GM12878 (cell line): Measurements from ENCODE around the gene IRS2. TPM values are rescaled to one million over a fixed set of nuclear protein-coding genes. Genes with fewer than 3 reads are reported as not detected.

Experiments used
- MEF2A ChIP-seq: IDR thresholded peaks from 2 replicates; pipeline ENCODE4 v1.6.1; 2011; ENCODE audit warnings: low read depth, mild to moderate bottlenecking, low read length, moderate library complexity; ENCODE audit not compliant: insufficient read depth
- ZNF622 ChIP-seq: fragments of 450-650 bp; IDR thresholded peaks from 2 replicates; pipeline ENCODE4 v1.6.1; 2017; ENCODE audit warnings: mild to moderate bottlenecking, inconsistent platforms
- polyA plus RNA-seq, 11 experiments: library from polyadenylated mRNA; depleted of rRNA in 4 of 11; unstranded in 6 of 11; stranded (reverse) in 5 of 11; fragments of >200 nt; fragmentation: Nextera tagmentation in 4 of 11; fragmentation: Illumina TruSeq in 1 of 11; extraction: Ambion mirVana in 4 of 11; extraction: Trizol in 1 of 11; gene quantifications; 1 replicate in 1 of 11; 2 replicates in 10 of 11; pipeline versions ENCODE4 v1.2.1 to v1.2.3, GENCODE V29; 2011 to 2016; ENCODE audit warnings: inconsistent platforms in 2 of 11, missing spikeins in 2 of 11, low read depth in 1 of 11
- total RNA-seq, 4 experiments: library from RNA; depleted of rRNA in 3 of 4; stranded (reverse); fragments of >200 nt in 3 of 4; fragmentation: Illumina TruSeq in 1 of 4; extraction: Trizol in 1 of 4; gene quantifications; 2 replicates each; pipeline versions ENCODE4 v1.2.1 to v1.2.3, GENCODE V29; 2013 to 2021
- TF ChIP-seq, protein P1 (sequence below): IDR thresholded peaks from 2 replicates; pipeline ENCODE4 v1.6.1; 2012; ENCODE audit warnings: low read depth, low read length, improper control_type of control experiment
- TF ChIP-seq, protein P2 (sequence below): IDR thresholded peaks from 2 replicates; pipeline ENCODE4 v1.6.1; 2012; ENCODE audit warnings: mild to moderate bottlenecking, low read depth, low read length
- TF ChIP-seq, protein P3 (sequence below): fragments of 450-650 bp; IDR thresholded peaks from 2 replicates; pipeline ENCODE4 v1.6.1; 2017; ENCODE audit warnings: antibody characterized with exemption, mild to moderate bottlenecking, moderate library complexity

IRS2 gene
- total and polyA plus RNA-seq, 10 of the 15 experiments (the other 5 are each of a cell fraction or from before 2014, with no cell fraction given) = 0.01 to 0.31 (median 0.07) TPM; not detected in 6

DNA sequence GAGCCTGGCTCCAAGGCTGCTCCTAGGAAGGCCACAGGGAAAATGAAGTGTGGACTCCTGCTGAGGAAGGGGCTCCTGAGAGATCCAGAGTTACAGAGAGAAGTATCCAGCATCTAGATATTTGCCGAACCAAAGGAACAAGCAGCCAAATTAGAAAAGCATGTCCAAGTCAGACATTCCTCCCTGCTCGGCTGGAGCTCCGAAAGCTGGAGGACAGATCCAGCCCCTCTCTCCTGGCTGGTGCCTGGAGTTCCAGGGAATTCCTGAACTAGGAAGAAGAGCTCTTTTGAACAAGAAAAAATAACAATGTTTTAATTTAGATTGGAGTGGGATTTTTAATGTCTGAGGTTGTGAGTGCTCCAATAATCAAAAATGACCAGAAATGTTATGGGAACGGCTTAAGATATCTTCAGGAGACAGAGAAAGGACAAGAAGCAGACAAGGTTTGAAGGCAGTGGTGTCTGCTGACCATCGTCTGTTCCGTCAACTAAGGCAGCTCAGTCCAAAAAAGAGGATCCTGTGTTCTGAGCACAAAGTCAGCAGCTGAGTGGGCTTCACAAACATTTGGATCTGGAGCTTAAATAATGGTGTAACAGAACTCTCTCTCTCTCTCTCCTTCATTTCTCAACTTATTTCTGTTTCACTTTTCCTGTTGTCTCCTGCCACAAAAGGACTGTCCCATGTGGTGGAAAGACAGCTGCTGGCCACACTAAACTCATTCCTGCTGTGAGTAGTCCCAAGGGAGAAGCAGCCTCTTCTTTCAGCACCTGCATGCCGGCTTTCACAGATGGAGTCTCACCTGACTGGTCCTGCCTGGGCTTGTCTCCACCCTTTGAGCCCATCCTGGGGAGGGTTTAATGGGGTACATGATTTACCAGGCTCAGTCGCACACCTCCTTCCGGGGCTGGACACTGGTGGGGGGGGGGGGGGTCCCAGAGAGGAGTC, 31.5 kb upstream of the IRS2 start (continued):
- TF ChIP-seq, protein P1, sequence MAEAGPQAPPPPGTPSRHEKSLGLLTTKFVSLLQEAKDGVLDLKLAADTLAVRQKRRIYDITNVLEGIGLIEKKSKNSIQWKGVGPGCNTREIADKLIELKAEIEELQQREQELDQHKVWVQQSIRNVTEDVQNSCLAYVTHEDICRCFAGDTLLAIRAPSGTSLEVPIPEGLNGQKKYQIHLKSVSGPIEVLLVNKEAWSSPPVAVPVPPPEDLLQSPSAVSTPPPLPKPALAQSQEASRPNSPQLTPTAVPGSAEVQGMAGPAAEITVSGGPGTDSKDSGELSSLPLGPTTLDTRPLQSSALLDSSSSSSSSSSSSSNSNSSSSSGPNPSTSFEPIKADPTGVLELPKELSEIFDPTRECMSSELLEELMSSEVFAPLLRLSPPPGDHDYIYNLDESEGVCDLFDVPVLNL = no peak
- TF ChIP-seq MEF2A (no peak), ZNF622 (no peak)
- TF ChIP-seq, protein P2, sequence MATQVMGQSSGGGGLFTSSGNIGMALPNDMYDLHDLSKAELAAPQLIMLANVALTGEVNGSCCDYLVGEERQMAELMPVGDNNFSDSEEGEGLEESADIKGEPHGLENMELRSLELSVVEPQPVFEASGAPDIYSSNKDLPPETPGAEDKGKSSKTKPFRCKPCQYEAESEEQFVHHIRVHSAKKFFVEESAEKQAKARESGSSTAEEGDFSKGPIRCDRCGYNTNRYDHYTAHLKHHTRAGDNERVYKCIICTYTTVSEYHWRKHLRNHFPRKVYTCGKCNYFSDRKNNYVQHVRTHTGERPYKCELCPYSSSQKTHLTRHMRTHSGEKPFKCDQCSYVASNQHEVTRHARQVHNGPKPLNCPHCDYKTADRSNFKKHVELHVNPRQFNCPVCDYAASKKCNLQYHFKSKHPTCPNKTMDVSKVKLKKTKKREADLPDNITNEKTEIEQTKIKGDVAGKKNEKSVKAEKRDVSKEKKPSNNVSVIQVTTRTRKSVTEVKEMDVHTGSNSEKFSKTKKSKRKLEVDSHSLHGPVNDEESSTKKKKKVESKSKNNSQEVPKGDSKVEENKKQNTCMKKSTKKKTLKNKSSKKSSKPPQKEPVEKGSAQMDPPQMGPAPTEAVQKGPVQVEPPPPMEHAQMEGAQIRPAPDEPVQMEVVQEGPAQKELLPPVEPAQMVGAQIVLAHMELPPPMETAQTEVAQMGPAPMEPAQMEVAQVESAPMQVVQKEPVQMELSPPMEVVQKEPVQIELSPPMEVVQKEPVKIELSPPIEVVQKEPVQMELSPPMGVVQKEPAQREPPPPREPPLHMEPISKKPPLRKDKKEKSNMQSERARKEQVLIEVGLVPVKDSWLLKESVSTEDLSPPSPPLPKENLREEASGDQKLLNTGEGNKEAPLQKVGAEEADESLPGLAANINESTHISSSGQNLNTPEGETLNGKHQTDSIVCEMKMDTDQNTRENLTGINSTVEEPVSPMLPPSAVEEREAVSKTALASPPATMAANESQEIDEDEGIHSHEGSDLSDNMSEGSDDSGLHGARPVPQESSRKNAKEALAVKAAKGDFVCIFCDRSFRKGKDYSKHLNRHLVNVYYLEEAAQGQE = no peak
- TF ChIP-seq, protein P3, sequence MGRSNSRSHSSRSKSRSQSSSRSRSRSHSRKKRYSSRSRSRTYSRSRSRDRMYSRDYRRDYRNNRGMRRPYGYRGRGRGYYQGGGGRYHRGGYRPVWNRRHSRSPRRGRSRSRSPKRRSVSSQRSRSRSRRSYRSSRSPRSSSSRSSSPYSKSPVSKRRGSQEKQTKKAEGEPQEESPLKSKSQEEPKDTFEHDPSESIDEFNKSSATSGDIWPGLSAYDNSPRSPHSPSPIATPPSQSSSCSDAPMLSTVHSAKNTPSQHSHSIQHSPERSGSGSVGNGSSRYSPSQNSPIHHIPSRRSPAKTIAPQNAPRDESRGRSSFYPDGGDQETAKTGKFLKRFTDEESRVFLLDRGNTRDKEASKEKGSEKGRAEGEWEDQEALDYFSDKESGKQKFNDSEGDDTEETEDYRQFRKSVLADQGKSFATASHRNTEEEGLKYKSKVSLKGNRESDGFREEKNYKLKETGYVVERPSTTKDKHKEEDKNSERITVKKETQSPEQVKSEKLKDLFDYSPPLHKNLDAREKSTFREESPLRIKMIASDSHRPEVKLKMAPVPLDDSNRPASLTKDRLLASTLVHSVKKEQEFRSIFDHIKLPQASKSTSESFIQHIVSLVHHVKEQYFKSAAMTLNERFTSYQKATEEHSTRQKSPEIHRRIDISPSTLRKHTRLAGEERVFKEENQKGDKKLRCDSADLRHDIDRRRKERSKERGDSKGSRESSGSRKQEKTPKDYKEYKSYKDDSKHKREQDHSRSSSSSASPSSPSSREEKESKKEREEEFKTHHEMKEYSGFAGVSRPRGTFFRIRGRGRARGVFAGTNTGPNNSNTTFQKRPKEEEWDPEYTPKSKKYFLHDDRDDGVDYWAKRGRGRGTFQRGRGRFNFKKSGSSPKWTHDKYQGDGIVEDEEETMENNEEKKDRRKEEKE = no peak
